ENCODE measurements around the gene LYPD4.

LYPD4 gene

DNA sequence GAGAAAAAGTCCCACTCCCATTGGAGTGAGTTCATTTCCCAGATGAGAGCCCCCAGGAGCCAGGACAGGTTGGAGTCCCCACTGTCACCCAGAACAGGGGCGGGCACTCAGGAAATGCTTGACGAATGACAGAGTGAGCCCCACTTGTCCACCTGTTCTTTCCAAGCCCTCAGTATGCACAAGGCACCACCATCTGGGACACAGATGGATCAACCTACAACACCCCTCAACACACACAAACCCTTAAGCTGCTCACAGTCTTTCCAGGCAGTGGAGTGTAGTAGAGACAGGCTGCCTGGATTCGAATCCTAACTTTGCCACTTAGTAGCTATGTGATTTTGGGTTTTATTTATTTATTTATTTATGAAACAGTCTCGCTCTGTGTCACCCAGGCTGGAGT lies 46.5 kb upstream of the LYPD4 start:
- H3K27ac ChIP-seq (ENCODE audit: low read depth, low read length) = no peak overlapping the region
- H3K4me3 ChIP-seq (ENCODE audit: insufficient read depth, low read length, poor library complexity, severe bottlenecking) = no peak overlapping the region
- H3F3A ChIP-seq (ENCODE audit: insufficient read depth) = peaks cover 3% of the 10 kb centered on the region; the same call in 1 of the 2 replicates
- H3K27me3 ChIP-seq (ENCODE audit: low read length) = no peaks in the 10 kb centered on the region
- peaks cover 33% of the 10 kb centered on the region for H3K79me2 ChIP-seq (ENCODE audit: insufficient read depth, low read length)
- no peaks in the 10 kb centered on the region for H3K36me3 ChIP-seq (ENCODE audit: low read length)
- H3K9me3 ChIP-seq (ENCODE audit: insufficient read depth, low read length) = no peaks in the 10 kb centered on the region
- TF ChIP-seq CTCF (IDR thresholded peaks at IDR 0.05; ENCODE audit: insufficient read depth, low read length, poor library complexity, severe bottlenecking) = no peak
- TF ChIP-seq EZH2phosphoT487 (conservative IDR thresholded peaks at IDR 0.05; ENCODE audit: low read length) = no peak
- H4K20me1 ChIP-seq (ENCODE audit: low read depth, low read length) = no peaks in the 10 kb centered on the region
- H3K9ac ChIP-seq (ENCODE audit: low read length) = no peak overlapping the region
- H3K9me2 ChIP-seq (replicated peaks; ENCODE audit: insufficient read depth, low read length) = no peaks in the 10 kb centered on the region
- H2AFZ ChIP-seq (ENCODE audit: low read depth, low read length, severe bottlenecking) = no peak overlapping the region
- H3K4me2 ChIP-seq (ENCODE audit: low read depth, low read length, poor library complexity, severe bottlenecking) = no peak overlapping the region

- H3K27ac ChIP-seq (ENCODE audit: low read depth, low read length) = no peak overlapping the region
- H3K9ac ChIP-seq (ENCODE audit: low read length) = no peak overlapping the region
- peaks cover 43% of the 10 kb centered on the region for H3K79me2 ChIP-seq (ENCODE audit: insufficient read depth, low read length)
These were observed 45.4 kb upstream of the LYPD4 start for GRCh38 chr19:41889896-41890295.

GRCh38 chr19:41888926-41889325 lies 44.4 kb upstream of the LYPD4 start:
- Histone ChIP-seq H3K27me3 (ENCODE audit: low read length) (no peaks in the 10 kb centered on the region), H3K79me2 (ENCODE audit: insufficient read depth, low read length) (peaks cover 50% of the 10 kb centered on the region), H3K9me2 (replicated peaks; ENCODE audit: insufficient read depth, low read length) (no peaks in the 10 kb centered on the region), H3F3A (ENCODE audit: insufficient read depth) (peaks cover 3% of the 10 kb centered on the region), H3K27ac (ENCODE audit: low read depth, low read length) (no peak overlapping the region), H2AFZ (ENCODE audit: low read depth, low read length, severe bottlenecking) (no peak overlapping the region), H3K36me3 (ENCODE audit: low read length) (no peaks in the 10 kb centered on the region), H3K9ac (ENCODE audit: low read length) (no peak overlapping the region), H4K20me1 (ENCODE audit: low read depth, low read length) (no peaks in the 10 kb centered on the region), H3K4me2 (ENCODE audit: low read depth, low read length, poor library complexity, severe bottlenecking) (no peak overlapping the region), H3K4me3 (ENCODE audit: insufficient read depth, low read length, poor library complexity, severe bottlenecking) (no peak overlapping the region), H3K9me3 (ENCODE audit: insufficient read depth, low read length) (no peaks in the 10 kb centered on the region)
- TF ChIP-seq CTCF (IDR thresholded peaks at IDR 0.05; ENCODE audit: insufficient read depth, low read length, poor library complexity, severe bottlenecking) (no peak), EZH2phosphoT487 (conservative IDR thresholded peaks at IDR 0.05; ENCODE audit: low read length) (no peak)

More at GRCh38 chr19:41889896-41890295, 45.4 kb upstream of the LYPD4 start:
- peaks cover 3% of the 10 kb centered on the region; the same call in 1 of the 2 replicates for H3F3A ChIP-seq (ENCODE audit: insufficient read depth)
- H3K4me3 ChIP-seq (ENCODE audit: insufficient read depth, low read length, poor library complexity, severe bottlenecking) = no peak overlapping the region
- TF ChIP-seq EZH2phosphoT487 (conservative IDR thresholded peaks at IDR 0.05; ENCODE audit: low read length) = no peak
- no peak for TF ChIP-seq CTCF (IDR thresholded peaks at IDR 0.05; ENCODE audit: insufficient read depth, low read length, poor library complexity, severe bottlenecking)
- H3K36me3 ChIP-seq (ENCODE audit: low read length) = no peaks in the 10 kb centered on the region
- H4K20me1 ChIP-seq (ENCODE audit: low read depth, low read length) = no peaks in the 10 kb centered on the region
- H3K9me3 ChIP-seq (ENCODE audit: insufficient read depth, low read length) = no peaks in the 10 kb centered on the region
- no peaks in the 10 kb centered on the region for H3K9me2 ChIP-seq (replicated peaks; ENCODE audit: insufficient read depth, low read length)
- no peak overlapping the region for H2AFZ ChIP-seq (ENCODE audit: low read depth, low read length, severe bottlenecking)
- H3K4me2 ChIP-seq (ENCODE audit: low read depth, low read length, poor library complexity, severe bottlenecking) = no peak overlapping the region
- H3K27me3 ChIP-seq (ENCODE audit: low read length) = no peaks in the 10 kb centered on the region

Measured in SU-DHL-6 (cell line).